ENCODE measurements around the gene CEND1. TPM values are rescaled to one million over a fixed set of nuclear protein-coding genes. Genes with fewer than 3 reads are reported as not detected.

Gene CEND1
- total and polyA plus RNA-seq, 2 of the 13 experiments (the other 11 are each of a cell fraction or from before 2014, with no cell fraction given), result not detected

GRCh38 chr11:803770-804598 lies 14.1 kb upstream of the CEND1 start (continued):
- TF ChIP-seq, protein P1, sequence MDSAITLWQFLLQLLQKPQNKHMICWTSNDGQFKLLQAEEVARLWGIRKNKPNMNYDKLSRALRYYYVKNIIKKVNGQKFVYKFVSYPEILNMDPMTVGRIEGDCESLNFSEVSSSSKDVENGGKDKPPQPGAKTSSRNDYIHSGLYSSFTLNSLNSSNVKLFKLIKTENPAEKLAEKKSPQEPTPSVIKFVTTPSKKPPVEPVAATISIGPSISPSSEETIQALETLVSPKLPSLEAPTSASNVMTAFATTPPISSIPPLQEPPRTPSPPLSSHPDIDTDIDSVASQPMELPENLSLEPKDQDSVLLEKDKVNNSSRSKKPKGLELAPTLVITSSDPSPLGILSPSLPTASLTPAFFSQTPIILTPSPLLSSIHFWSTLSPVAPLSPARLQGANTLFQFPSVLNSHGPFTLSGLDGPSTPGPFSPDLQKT (CRISPR knock-in tag; IDR thresholded peaks at IDR 0.05; ENCODE audit: borderline replicate concordance), result no peak

GRCh38 chr11:803467-803742 lies 13.5 kb upstream of the CEND1 start:
- Histone ChIP-seq H3K9me3 (ENCODE audit: low read length) (no peaks in the 10 kb centered on the region), H3K27ac (ENCODE audit: extremely low read length, insufficient read depth, low read length) (no peak overlapping the region), H4K20me1 (ENCODE audit: insufficient read depth, low read length) (no peaks in the 10 kb centered on the region), H3K4me2 (ENCODE audit: low read depth, low read length) (peak overlapping the region; percentile 94), H3K4me1 (ENCODE audit: insufficient read depth, low read length) (peaks cover 35% of the 10 kb centered on the region), H3K27me3 (ENCODE audit: control insufficient read depth in 1 of 2, insufficient read depth in 2 of 2, low read length in 2 of 2) (no peaks in the 10 kb centered on the region; a peak in 1 of 5 replicates), H3K9ac (ENCODE audit: insufficient read depth, low read depth, low read length) (peak overlapping the region; percentile 79; the same call in 1 of the 2 replicates), H3K36me3 (replicated peaks in 1 of 2; ENCODE audit: control insufficient read depth in 1 of 2, insufficient read depth in 2 of 2, low read length in 2 of 2) (peaks cover 7 to 8% of the 10 kb centered on the region in 2 experiments; a peak in 3 of 5 replicates), H3K4me3 (replicated peaks in 1 of 3; ENCODE audit: insufficient read depth in 1 of 3, low read depth in 2 of 3, low read length in 3 of 3) (peak overlapping the region in 2 of 3 experiments; percentile 60 to 80; a peak in 3 of 6 replicates), H2AFZ (ENCODE audit: low read length) (no peak overlapping the region), H3K79me2 (ENCODE audit: insufficient read depth, low read length) (peaks cover 19% of the 10 kb centered on the region)
- no peak for TF ChIP-seq MXD1 (CRISPR knock-in tag; IDR thresholded peaks at IDR 0.05)
- TF ChIP-seq ZNF841 (CRISPR knock-in tag; IDR thresholded peaks at IDR 0.05; ENCODE audit: borderline replicate concordance), result no peak
- no peak for TF ChIP-seq KAT8 (CRISPR knock-in tag; IDR thresholded peaks at IDR 0.05)
- no peak for TF ChIP-seq MAFF (IDR thresholded peaks at IDR 0.05; ENCODE audit: low read depth, low read length)
- no peak for TF ChIP-seq ZNF879 (CRISPR knock-in tag; IDR thresholded peaks at IDR 0.05)
- TF ChIP-seq SNAPC2 (CRISPR knock-in tag; IDR thresholded peaks at IDR 0.05), result no peak
- ChIA-PET CTCF (ENCODE audit: low intra/inter-chr PET ratio, low total read pairs) (no interaction called here), POLR2A (interaction anchor here (4.6 kb wide), 1 partner anchor 17 kb away, joined by 56 read pairs; the partner anchor contains the start of gene PNPLA2)
- DNase-seq (ENCODE audit: low spot score), result no peak
- BruUV-seq (replicated peaks), result no TSS peak
- no peak for FAIRE-seq
- ATAC-seq, result no peak
- in situ Hi-C loops (cut with HindIII; ENCODE audit: extremely low pct_ligation_motif_present, low pct_unique_long_range_greater_than_20kb), result no loop called here
- 61% methylated on average over 5 of the region's 8 CpGs for WGBS (ENCODE audit: low lambda C conversion rate)
- intact Hi-C loops (cut with micrococcal nuclease; ENCODE audit: unreplicated experiment), result no loop called here

All from HepG2 (cell line).